Tibial nerve (tissue), 3 donors: ENCODE measurements around the gene NUDT13.

Source experiments
- CTCF ChIP-seq, 5 experiments: fragments of 200-600 bp in 3 of 5; fragments of 450-650 bp in 2 of 5; sonication (generic) in 3 of 5; IDR thresholded peaks; one replicate each; pipeline ENCODE4 v1.5.1; 2016 to 2019; ENCODE audit warnings: antibody characterized with exemption in 5 of 5, mild to moderate bottlenecking in 3 of 5, moderate library complexity in 2 of 5
- POLR2A ChIP-seq, 2 donors: fragments of 450-650 bp; IDR thresholded peaks; one replicate each; pipeline ENCODE4 v1.6.1; 2017; ENCODE audit warnings: antibody characterized with exemption in 2 of 2, mild to moderate bottlenecking in 2 of 2, moderate library complexity in 2 of 2

GRCh38 chr10:73076360-73077183, 33.7 kb upstream of the NUDT13 start:
- TF ChIP-seq CTCF (IDR thresholded peaks at IDR 0.05) (no peak), POLR2A (IDR thresholded peaks at IDR 0.05) (no peak)
